Keratinocyte (primary cell): ENCODE results near the gene OR6N2.

ENCODE experiments used
- EZH2 ChIP-seq: IDR thresholded peaks from one replicate; pipeline ENCODE4 v1.6.1; 2012; ENCODE audit warnings: inconsistent platforms, mild to moderate bottlenecking, low read length, moderate library complexity
- TF ChIP-seq, protein P1 (sequence below), 3 experiments: IDR thresholded peaks in 1 of 3; conservative IDR thresholded peaks in 1 of 3; optimal IDR thresholded peaks in 1 of 3; 2 replicates in 2 of 3; 3 replicates in 1 of 3; pipeline versions ENCODE3 to v1.5.1; 2011; ENCODE audit warnings: low read length in 3 of 3, mild to moderate bottlenecking in 3 of 3, moderate library complexity in 2 of 3, control low read depth in 1 of 3, inconsistent platforms in 1 of 3; ENCODE audit not compliant: insufficient read depth in 2 of 3; ENCODE audit errors: extremely low read depth in 1 of 3

DNA sequence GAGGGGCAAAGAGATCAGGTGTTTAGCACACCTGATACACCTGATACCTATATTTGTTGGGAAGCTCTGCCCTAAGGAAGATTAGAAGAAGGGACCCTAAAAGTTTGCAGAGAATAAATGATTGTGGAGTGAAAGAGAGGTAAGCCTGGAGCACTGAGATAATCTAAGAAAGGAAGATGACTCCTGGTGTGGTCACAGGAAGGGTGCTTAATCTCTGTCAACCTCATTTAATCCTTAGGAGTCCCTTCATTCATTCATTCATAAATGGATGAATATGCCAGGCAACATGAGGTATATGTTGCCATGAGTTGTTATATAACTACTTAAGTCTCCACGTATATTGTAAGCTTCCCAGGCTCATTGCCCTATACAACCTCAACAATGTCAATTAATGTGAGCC lies 34.0 kb upstream of the OR6N2 start:
- TF ChIP-seq, protein P1, sequence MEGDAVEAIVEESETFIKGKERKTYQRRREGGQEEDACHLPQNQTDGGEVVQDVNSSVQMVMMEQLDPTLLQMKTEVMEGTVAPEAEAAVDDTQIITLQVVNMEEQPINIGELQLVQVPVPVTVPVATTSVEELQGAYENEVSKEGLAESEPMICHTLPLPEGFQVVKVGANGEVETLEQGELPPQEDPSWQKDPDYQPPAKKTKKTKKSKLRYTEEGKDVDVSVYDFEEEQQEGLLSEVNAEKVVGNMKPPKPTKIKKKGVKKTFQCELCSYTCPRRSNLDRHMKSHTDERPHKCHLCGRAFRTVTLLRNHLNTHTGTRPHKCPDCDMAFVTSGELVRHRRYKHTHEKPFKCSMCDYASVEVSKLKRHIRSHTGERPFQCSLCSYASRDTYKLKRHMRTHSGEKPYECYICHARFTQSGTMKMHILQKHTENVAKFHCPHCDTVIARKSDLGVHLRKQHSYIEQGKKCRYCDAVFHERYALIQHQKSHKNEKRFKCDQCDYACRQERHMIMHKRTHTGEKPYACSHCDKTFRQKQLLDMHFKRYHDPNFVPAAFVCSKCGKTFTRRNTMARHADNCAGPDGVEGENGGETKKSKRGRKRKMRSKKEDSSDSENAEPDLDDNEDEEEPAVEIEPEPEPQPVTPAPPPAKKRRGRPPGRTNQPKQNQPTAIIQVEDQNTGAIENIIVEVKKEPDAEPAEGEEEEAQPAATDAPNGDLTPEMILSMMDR (optimal IDR thresholded peaks at IDR 0.05 in 1 of 3, IDR thresholded peaks at IDR 0.05 in 1 of 3, conservative IDR thresholded peaks at IDR 0.05 in 1 of 3; ENCODE audit: extremely low read depth in 1 of 3, insufficient read depth in 2 of 3, low read length in 3 of 3): no peak
- TF ChIP-seq EZH2: no peak
